ENCODE measurements around the gene OXER1.

Gene OXER1

GRCh38 chr2:42724886-42725285 is 39.0 kb downstream of the OXER1 start:
- H3K27ac ChIP-seq, result no peak overlapping the region
- no peak for TF ChIP-seq CTCF (conservative IDR thresholded peaks at IDR 0.05)

GRCh38 chr2:42723465-42723864 is 40.5 kb downstream of the OXER1 start:
- TF ChIP-seq CTCF (conservative IDR thresholded peaks at IDR 0.05), result no peak

DNA sequence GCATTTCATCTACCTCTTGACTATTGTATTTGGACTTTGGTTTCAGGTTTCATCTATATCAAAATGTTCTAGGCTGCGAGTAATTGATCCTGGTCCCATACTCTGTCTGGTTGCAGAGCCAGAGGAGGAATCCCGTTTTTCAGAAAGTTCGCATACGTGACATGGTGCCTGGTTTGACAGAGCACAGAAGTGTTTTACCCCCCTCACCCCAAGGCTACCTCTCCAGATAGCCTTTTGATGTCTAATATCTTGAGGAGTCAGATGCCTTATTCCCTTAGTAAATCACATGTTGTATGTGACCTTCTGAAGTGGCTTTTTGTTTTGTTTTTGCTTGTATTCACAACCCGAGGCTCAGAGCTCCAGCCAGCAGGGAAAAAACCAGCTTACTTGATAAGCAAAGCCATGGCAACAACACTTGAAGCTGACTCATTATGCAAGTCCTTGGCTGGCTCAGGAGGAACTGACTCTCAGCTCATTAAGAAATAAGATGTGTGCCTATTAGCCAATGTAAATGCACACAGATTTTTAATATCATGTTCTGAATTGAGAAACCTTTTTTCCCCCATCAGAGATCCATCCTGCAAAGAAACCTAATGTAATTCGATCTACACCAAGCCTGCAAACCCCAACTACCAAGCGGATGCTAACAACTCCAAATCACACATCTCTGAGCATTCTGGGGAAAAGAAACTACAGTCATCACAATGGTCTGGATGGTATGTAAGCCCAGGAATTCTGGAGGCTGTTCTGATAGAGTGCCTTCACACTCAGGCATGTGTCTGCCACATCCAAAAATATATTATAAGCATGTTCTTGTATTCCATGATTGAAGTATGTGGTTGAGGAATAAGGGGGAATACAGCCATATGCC is 41.4 kb downstream of the OXER1 start:
- no peak overlapping the region for H3K27ac ChIP-seq
- TF ChIP-seq CTCF (conservative IDR thresholded peaks at IDR 0.05), result no peak

More at GRCh38 chr2:42723465-42723864, 40.5 kb downstream of the OXER1 start:
- H3K27ac ChIP-seq, result no peak overlapping the region

DNA sequence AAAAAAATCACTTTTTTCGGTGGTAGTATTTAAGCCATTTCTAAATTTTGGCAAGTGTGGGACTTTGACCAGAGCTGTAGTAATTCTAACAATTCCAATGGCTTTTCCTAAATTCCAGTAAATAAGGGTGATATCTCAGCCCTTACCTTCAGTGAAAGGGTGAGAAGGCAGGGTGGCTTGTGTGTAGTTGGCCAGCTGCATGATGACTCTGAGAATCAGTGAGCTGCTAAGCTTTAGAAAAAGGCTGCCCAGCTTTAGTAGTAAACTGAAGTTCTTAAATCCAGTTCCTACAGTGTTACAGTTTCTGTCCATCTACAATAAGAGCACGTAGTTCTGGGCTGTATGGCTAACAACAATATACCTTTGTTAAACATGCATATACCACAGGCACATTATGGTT is 42.0 kb downstream of the OXER1 start:
- no peak overlapping the region for H3K27ac ChIP-seq
- TF ChIP-seq CTCF (conservative IDR thresholded peaks at IDR 0.05), result no peak

- no peak for TF ChIP-seq CTCF (conservative IDR thresholded peaks at IDR 0.05)
- no peak overlapping the region for H3K27ac ChIP-seq
These were observed 49.2 kb downstream of the OXER1 start for GRCh38 chr2:42714686-42715085.

GRCh38 chr2:42713920-42714319 is 50.0 kb downstream of the OXER1 start:
- TF ChIP-seq CTCF (conservative IDR thresholded peaks at IDR 0.05), result no peak
- H3K27ac ChIP-seq, result no peak overlapping the region

GRCh38 chr2:42712934-42713333 is 51.0 kb downstream of the OXER1 start:
- TF ChIP-seq CTCF (conservative IDR thresholded peaks at IDR 0.05), result no peak
- no peak overlapping the region for H3K27ac ChIP-seq
